HFFc6 (cell line): ENCODE results near the gene FOXC1. TPM values are rescaled to one million over a fixed set of nuclear protein-coding genes. Genes with fewer than 3 reads are reported as not detected.
A peak's percentile ranks its signal among the peaks of the same experiment; 100 is the strongest.

Experiments
- DNase-seq: peaks from one replicate; pipeline ENCODE4 v3.0.0-alpha.2; 2018
- H3K27ac Mint-ChIP-seq: 2 replicates; pipeline ENCODE4 v1.8.0; 2020; ENCODE audit warnings: mild to moderate bottlenecking, mixed read lengths
- H3K27me3 Mint-ChIP-seq: 2 replicates; pipeline ENCODE4 v1.8.0; 2021; ENCODE audit warnings: mild to moderate bottlenecking, moderate library complexity, mixed read lengths; ENCODE audit not compliant: insufficient read depth
- H3K36me3 Mint-ChIP-seq: 2 replicates; pipeline ENCODE4 v1.8.0; 2021; ENCODE audit warnings: low read depth, mixed read lengths
- H3K4me1 Mint-ChIP-seq: 2 replicates; pipeline ENCODE4 v1.8.0; 2020; ENCODE audit warnings: low read depth, mixed read lengths
- H3K4me3 Mint-ChIP-seq: 2 replicates; pipeline ENCODE4 v1.8.0; 2020; ENCODE audit warnings: mild to moderate bottlenecking, moderate library complexity, mixed read lengths
- H3K9me3 Mint-ChIP-seq: 2 replicates; pipeline ENCODE4 v1.8.0; 2020; ENCODE audit warnings: mild to moderate bottlenecking, mixed read lengths
- CTCF ChIP-seq: fragments of 200-600 bp; sonication (generic); IDR thresholded peaks from 2 replicates; pipeline ENCODE4 v1.5.0; 2021; ENCODE audit warnings: antibody characterized with exemption, mild to moderate bottlenecking
- total RNA-seq, 6 experiments: library from RNA; stranded (reverse); fragmentation: NEBNext Ultra II Directional; extraction: Animal tissue kit (Norgen Biotek cat#: 25700); gene quantifications; 2 replicates in 1 of 6; 3 replicates in 5 of 6; pipeline ENCODE4 v1.2.3, GENCODE V29; 2021

FOXC1 gene
- total RNA-seq, 6 experiments from 2014 or later: 15.8 to 18.0 (median 16.9) TPM

DNA sequence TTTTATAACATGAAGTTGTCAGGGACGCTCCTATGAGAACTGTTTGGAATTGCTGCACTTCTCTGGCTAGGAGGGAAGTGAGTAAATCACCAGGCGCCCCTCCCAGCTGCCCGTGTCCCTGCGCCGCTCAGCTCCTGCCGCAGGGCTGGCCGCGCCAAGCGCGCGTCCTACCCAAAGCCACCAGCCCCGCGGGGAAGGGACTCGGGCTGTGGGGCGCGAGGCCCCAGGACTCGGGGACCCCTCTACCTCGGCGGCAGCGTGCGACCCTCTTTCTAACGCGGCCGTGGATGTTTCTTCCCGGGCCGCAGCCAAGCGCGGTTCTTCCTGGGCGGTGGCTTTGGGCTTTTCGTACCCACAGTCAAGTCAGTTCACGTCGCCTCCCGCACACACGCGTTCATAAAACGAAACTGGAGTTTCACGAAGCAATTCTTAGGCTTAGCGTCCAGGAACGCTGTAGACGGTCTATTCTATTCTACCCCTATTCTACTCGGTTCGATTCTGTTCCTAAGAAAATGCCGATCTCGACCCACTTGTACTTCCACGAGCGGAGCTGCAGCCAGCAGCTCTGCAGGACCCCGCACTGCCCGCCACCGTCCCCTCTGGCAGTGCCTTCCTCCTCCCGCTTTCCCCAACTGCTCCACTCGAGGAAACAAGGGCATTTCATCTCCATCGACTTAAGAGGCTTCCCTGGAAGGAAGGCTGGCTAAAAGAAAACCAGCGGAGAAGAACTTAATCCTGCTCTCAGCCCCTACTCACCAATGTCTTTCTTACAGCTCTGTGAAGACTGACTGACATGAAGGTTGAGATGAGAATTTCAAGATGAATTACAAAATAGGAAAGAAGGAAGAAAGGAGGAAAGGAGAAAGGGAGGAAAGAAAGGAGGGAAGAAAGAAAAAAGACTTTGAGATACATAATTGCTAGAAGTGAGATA lies 15.4 kb downstream of the FOXC1 start:
- DNase-seq: peak; percentile 24
- Mint-ChIP-seq H3K4me3 (peak overlapping the region; percentile 91), H3K4me1 (peaks cover 8% of the 10 kb centered on the region), H3K36me3 (no peaks in the 10 kb centered on the region; the same call in 1 of the 2 replicates), H3K27ac (peak overlapping the region; percentile 60), H3K27me3 (no peaks in the 10 kb centered on the region; the same call in 1 of the 2 replicates), H3K9me3 (no peaks in the 10 kb centered on the region)
- TF ChIP-seq CTCF: no peak

GRCh38 chr6:1625794-1626435 lies 16.2 kb downstream of the FOXC1 start:
- no peak overlapping the region for H3K27ac Mint-ChIP-seq
- H3K9me3 Mint-ChIP-seq: no peaks in the 10 kb centered on the region
- peaks cover 16% of the 10 kb centered on the region for H3K4me1 Mint-ChIP-seq
- TF ChIP-seq CTCF: no peak
- no peaks in the 10 kb centered on the region; the same call in 1 of the 2 replicates for H3K27me3 Mint-ChIP-seq
- DNase-seq: no peak
- peak overlapping the region; percentile 91; the same call in 1 of the 2 replicates for H3K4me3 Mint-ChIP-seq
- no peaks in the 10 kb centered on the region; the same call in 1 of the 2 replicates for H3K36me3 Mint-ChIP-seq

DNA sequence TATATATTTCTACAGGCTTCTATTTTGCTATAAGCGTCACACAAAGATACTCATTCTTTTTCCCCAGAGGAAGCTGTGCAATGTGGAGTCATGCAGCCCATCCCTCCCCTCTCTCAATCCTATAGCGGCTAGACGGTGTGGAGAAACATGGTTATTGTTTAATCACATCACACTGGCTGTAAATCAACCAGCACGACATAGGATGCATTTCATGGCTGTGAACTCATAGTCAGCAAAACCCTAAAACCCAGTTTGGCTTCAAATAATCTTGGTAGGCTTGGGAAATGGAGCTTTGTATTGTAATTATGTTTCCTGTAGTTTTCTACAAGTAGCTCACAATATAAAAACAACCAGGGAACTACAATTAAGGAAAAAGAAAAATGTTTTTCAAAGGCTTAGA lies 16.8 kb downstream of the FOXC1 start:
- Mint-ChIP-seq H3K4me1 (peaks cover 16% of the 10 kb centered on the region), H3K27me3 (no peaks in the 10 kb centered on the region; the same call in 1 of the 2 replicates), H3K4me3 (no peak overlapping the region)

GRCh38 chr6:1627827-1628560 lies 18.3 kb downstream of the FOXC1 start:
- H3K4me3 Mint-ChIP-seq: no peak overlapping the region
- H3K27me3 Mint-ChIP-seq: no peaks in the 10 kb centered on the region; the same call in 1 of the 2 replicates
- H3K27ac Mint-ChIP-seq: no peak overlapping the region

More for the DNA sequence above, 16.8 kb downstream of the FOXC1 start:
- Mint-ChIP-seq H3K36me3 (no peaks in the 10 kb centered on the region; the same call in 1 of the 2 replicates), H3K27ac (no peak overlapping the region), H3K9me3 (no peaks in the 10 kb centered on the region)
- TF ChIP-seq CTCF: no peak
- DNase-seq: no peak

More at GRCh38 chr6:1627827-1628560, 18.3 kb downstream of the FOXC1 start:
- DNase-seq: no peak
- no peaks in the 10 kb centered on the region for H3K9me3 Mint-ChIP-seq
- no peaks in the 10 kb centered on the region; the same call in 1 of the 2 replicates for H3K36me3 Mint-ChIP-seq
- TF ChIP-seq CTCF: no peak
- peaks cover 16% of the 10 kb centered on the region for H3K4me1 Mint-ChIP-seq
